Measurements from ENCODE around the gene INHA. TPM values are rescaled to one million over a fixed set of nuclear protein-coding genes. Genes with fewer than 3 reads are reported as not detected.

Gene INHA
- polyA plus RNA-seq, 1 of the 3 experiments (the other 2 are of a cell fraction): 1.2 TPM

- POLR2A ChIA-PET: no interaction called here
These were observed 9.2 kb downstream of the INHA start for GRCh38 chr2:219581346-219581745.

More at GRCh38 chr2:219581346-219581745, 9.2 kb downstream of the INHA start:
- no peak overlapping the region for H3K27ac ChIP-seq (ENCODE audit: low read depth in 2 of 2, low read length in 1 of 2)
- 80% methylated on average over 1 of the region's 2 CpGs for WGBS (ENCODE audit: low lambda C conversion rate)
- no peaks in the 10 kb centered on the region for H4K20me1 ChIP-seq (ENCODE audit: insufficient read depth)
- no peaks in the 10 kb centered on the region for H3K4me1 ChIP-seq (ENCODE audit: control insufficient read depth in 1 of 2, insufficient read depth in 2 of 2, low read depth in 1 of 2, low read length in 1 of 2)
- H3K27me3 ChIP-seq (ENCODE audit: insufficient read depth): peaks cover 7% of the 10 kb centered on the region; the same call in 1 of the 2 replicates
- no peaks in the 10 kb centered on the region for H3K9me3 ChIP-seq
- CTCF ChIA-PET: no interaction called here
- no peak for DNase-seq
- no peaks in the 10 kb centered on the region for H3F3A ChIP-seq (replicated peaks; ENCODE audit: insufficient read depth)
- H3K9me2 ChIP-seq: no peaks in the 10 kb centered on the region
- no peak overlapping the region for H3K4me3 ChIP-seq (ENCODE audit: low read depth in 2 of 2, low read length in 1 of 2)
- H3K4me2 ChIP-seq: no peak overlapping the region
- TF ChIP-seq TAF1 (IDR thresholded peaks at IDR 0.05; ENCODE audit: borderline replicate concordance, low read depth, low read length) (no peak), EP300 (IDR thresholded peaks at IDR 0.05; ENCODE audit: borderline replicate concordance in 1 of 2, low read depth in 1 of 2, low read length in 1 of 2) (no peak), POLR2AphosphoS5 (IDR thresholded peaks at IDR 0.05; ENCODE audit: low read depth, low read length) (no peak), EZH2phosphoT487 (IDR thresholded peaks at IDR 0.05; ENCODE audit: borderline replicate concordance, low read depth) (no peak), PBX3 (IDR thresholded peaks at IDR 0.05) (no peak), CTCF (IDR thresholded peaks at IDR 0.05) (no peak), FOXJ3 (CRISPR knock-in tag; IDR thresholded peaks at IDR 0.05) (no peak), SIN3A (IDR thresholded peaks at IDR 0.05; ENCODE audit: borderline replicate concordance, low read depth, low read length) (no peak), RFX5 (IDR thresholded peaks at IDR 0.05; ENCODE audit: low read length) (no peak), RAD21 (IDR thresholded peaks at IDR 0.05; ENCODE audit: low read length) (no peak), GATA2 (CRISPR knock-in tag; IDR thresholded peaks at IDR 0.05) (no peak)
- TF ChIP-seq, protein P1, sequence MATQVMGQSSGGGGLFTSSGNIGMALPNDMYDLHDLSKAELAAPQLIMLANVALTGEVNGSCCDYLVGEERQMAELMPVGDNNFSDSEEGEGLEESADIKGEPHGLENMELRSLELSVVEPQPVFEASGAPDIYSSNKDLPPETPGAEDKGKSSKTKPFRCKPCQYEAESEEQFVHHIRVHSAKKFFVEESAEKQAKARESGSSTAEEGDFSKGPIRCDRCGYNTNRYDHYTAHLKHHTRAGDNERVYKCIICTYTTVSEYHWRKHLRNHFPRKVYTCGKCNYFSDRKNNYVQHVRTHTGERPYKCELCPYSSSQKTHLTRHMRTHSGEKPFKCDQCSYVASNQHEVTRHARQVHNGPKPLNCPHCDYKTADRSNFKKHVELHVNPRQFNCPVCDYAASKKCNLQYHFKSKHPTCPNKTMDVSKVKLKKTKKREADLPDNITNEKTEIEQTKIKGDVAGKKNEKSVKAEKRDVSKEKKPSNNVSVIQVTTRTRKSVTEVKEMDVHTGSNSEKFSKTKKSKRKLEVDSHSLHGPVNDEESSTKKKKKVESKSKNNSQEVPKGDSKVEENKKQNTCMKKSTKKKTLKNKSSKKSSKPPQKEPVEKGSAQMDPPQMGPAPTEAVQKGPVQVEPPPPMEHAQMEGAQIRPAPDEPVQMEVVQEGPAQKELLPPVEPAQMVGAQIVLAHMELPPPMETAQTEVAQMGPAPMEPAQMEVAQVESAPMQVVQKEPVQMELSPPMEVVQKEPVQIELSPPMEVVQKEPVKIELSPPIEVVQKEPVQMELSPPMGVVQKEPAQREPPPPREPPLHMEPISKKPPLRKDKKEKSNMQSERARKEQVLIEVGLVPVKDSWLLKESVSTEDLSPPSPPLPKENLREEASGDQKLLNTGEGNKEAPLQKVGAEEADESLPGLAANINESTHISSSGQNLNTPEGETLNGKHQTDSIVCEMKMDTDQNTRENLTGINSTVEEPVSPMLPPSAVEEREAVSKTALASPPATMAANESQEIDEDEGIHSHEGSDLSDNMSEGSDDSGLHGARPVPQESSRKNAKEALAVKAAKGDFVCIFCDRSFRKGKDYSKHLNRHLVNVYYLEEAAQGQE (IDR thresholded peaks at IDR 0.05; ENCODE audit: low read depth, low read length): no peak
- no peaks in the 10 kb centered on the region for H3K36me3 ChIP-seq (replicated peaks in 1 of 2; ENCODE audit: control insufficient read depth in 1 of 2, insufficient read depth in 2 of 2, low read length in 1 of 2)
- no peak overlapping the region for H3K9ac ChIP-seq
- H3K79me2 ChIP-seq (ENCODE audit: insufficient read depth): no peaks in the 10 kb centered on the region
- H2AFZ ChIP-seq (ENCODE audit: low read depth): no peak overlapping the region
